ENCODE data around the gene RBM33. TPM values are rescaled to one million over a fixed set of nuclear protein-coding genes. Genes with fewer than 3 reads are reported as not detected.

RBM33 gene
- polyA plus RNA-seq, 1 experiment, result 5.0 TPM

- Histone ChIP-seq H3K36me3 (ENCODE audit: control insufficient read depth, insufficient read depth, low read length) (peaks cover 3% of the 10 kb centered on the region; the same call in 1 of the 2 replicates), H3K27me3 (ENCODE audit: control insufficient read depth, insufficient read depth, low read length) (no peaks in the 10 kb centered on the region), H3K4me3 (ENCODE audit: low read depth, low read length) (no peak overlapping the region)
- no peak for TF ChIP-seq CTCF (IDR thresholded peaks at IDR 0.05; ENCODE audit: insufficient read depth, low read depth, low read length)
- DNase-seq (ENCODE audit: low read depth), result no peak
- ChIA-PET CTCF (no interaction called here), POLR2A (no interaction called here)
Measured at GRCh38 chr7:155669717-155670505, 25.4 kb downstream of the RBM33 start.

- no peaks in the 10 kb centered on the region for H3K27me3 ChIP-seq (ENCODE audit: control insufficient read depth, insufficient read depth, low read length)
- no peak for DNase-seq (ENCODE audit: low read depth)
- ChIA-PET CTCF (no interaction called here), POLR2A (no interaction called here)
- peaks cover 1% of the 10 kb centered on the region; the same call in 1 of the 2 replicates for H3K36me3 ChIP-seq (ENCODE audit: control insufficient read depth, insufficient read depth, low read length)
- no peak for TF ChIP-seq CTCF (IDR thresholded peaks at IDR 0.05; ENCODE audit: insufficient read depth, low read depth, low read length)
- no peak overlapping the region for H3K4me3 ChIP-seq (ENCODE audit: low read depth, low read length)
Measured at GRCh38 chr7:155670521-155670920, 26.1 kb downstream of the RBM33 start.

- no peak for TF ChIP-seq CTCF (IDR thresholded peaks at IDR 0.05; ENCODE audit: insufficient read depth, low read depth, low read length)
- ChIA-PET POLR2A (no interaction called here), CTCF (no interaction called here)
- Histone ChIP-seq H3K4me3 (ENCODE audit: low read depth, low read length) (no peak overlapping the region), H3K27me3 (ENCODE audit: control insufficient read depth, insufficient read depth, low read length) (no peaks in the 10 kb centered on the region), H3K36me3 (ENCODE audit: control insufficient read depth, insufficient read depth, low read length) (peaks cover 1% of the 10 kb centered on the region; the same call in 1 of the 2 replicates)
- DNase-seq (ENCODE audit: low read depth), result no peak
Measured at GRCh38 chr7:155674556-155674955, 30.1 kb downstream of the RBM33 start.

- POLR2A ChIA-PET, result no interaction called here
- CTCF ChIA-PET, result no interaction called here
- Histone ChIP-seq H3K36me3 (ENCODE audit: control insufficient read depth, insufficient read depth, low read length) (peaks cover 5% of the 10 kb centered on the region; the same call in 1 of the 2 replicates), H3K4me3 (ENCODE audit: low read depth, low read length) (no peak overlapping the region), H3K27me3 (ENCODE audit: control insufficient read depth, insufficient read depth, low read length) (no peaks in the 10 kb centered on the region)
- DNase-seq (ENCODE audit: low read depth), result no peak
- TF ChIP-seq CTCF (IDR thresholded peaks at IDR 0.05; ENCODE audit: insufficient read depth, low read depth, low read length), result no peak
Measured at GRCh38 chr7:155676052-155676451, 31.6 kb downstream of the RBM33 start.

- no peak for TF ChIP-seq CTCF (IDR thresholded peaks at IDR 0.05; ENCODE audit: insufficient read depth, low read depth, low read length)
- Histone ChIP-seq H3K27me3 (ENCODE audit: control insufficient read depth, insufficient read depth, low read length) (no peaks in the 10 kb centered on the region), H3K4me3 (ENCODE audit: low read depth, low read length) (no peak overlapping the region), H3K36me3 (ENCODE audit: control insufficient read depth, insufficient read depth, low read length) (peaks cover 5% of the 10 kb centered on the region; the same call in 1 of the 2 replicates)
- no peak for DNase-seq (ENCODE audit: low read depth)
- ChIA-PET POLR2A (no interaction called here), CTCF (no interaction called here)
Measured at GRCh38 chr7:155677688-155678087, 33.2 kb downstream of the RBM33 start.
